Measurements from ENCODE around the gene SLC9A9. TPM values are rescaled to one million over a fixed set of nuclear protein-coding genes. Genes with fewer than 3 reads are reported as not detected.

SLC9A9 gene
- total and polyA plus RNA-seq, 2 donors (not counting 1 experiment from before 2014, with no cell fraction given), result 14.3 to 74.0 TPM

DNA sequence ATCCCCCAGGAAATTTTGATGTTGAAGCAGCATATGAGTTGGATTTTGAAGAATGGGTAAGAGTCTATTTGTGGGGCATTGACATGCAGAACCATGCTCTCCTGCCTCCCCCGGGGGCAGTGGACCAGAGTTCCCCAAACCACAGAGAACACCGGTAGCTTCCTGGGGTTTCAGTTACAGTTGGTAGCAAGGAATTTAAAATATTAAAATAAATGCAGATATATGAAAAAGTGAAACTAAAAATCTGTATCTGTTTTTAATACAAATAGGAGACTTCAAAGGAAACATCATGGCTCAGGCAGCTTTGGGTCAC lies 37.4 kb downstream of the SLC9A9 start:
- no peak overlapping the region for H3K27ac ChIP-seq (ENCODE audit: insufficient read depth, low read length)
- no peaks in the 10 kb centered on the region for H3K27me3 ChIP-seq (ENCODE audit: control insufficient read depth, insufficient read depth, low read length)
- H3K4me2 ChIP-seq (ENCODE audit: extremely low read depth, insufficient read depth, low read length), result no peak overlapping the region
- no peaks in the 10 kb centered on the region for H3K9me3 ChIP-seq (ENCODE audit: control insufficient read depth, insufficient read depth, low read depth, low read length)
- H3K36me3 ChIP-seq (ENCODE audit: control insufficient read depth, insufficient read depth, low read length), result no peaks in the 10 kb centered on the region
- DNase-seq (ENCODE audit: low read depth in 2 of 2), result no peak
- H2AFZ ChIP-seq (ENCODE audit: low read length), result no peak overlapping the region
- no peak overlapping the region for H3K4me3 ChIP-seq (replicated peaks in 1 of 4; ENCODE audit: control extremely low read depth in 1 of 4, insufficient read depth in 1 of 4, low read depth in 3 of 4, low read length in 4 of 4)
- H4K20me1 ChIP-seq (ENCODE audit: control insufficient read depth, extremely low read depth, insufficient read depth, low read length), result no peaks in the 10 kb centered on the region
- TF ChIP-seq, protein P1, sequence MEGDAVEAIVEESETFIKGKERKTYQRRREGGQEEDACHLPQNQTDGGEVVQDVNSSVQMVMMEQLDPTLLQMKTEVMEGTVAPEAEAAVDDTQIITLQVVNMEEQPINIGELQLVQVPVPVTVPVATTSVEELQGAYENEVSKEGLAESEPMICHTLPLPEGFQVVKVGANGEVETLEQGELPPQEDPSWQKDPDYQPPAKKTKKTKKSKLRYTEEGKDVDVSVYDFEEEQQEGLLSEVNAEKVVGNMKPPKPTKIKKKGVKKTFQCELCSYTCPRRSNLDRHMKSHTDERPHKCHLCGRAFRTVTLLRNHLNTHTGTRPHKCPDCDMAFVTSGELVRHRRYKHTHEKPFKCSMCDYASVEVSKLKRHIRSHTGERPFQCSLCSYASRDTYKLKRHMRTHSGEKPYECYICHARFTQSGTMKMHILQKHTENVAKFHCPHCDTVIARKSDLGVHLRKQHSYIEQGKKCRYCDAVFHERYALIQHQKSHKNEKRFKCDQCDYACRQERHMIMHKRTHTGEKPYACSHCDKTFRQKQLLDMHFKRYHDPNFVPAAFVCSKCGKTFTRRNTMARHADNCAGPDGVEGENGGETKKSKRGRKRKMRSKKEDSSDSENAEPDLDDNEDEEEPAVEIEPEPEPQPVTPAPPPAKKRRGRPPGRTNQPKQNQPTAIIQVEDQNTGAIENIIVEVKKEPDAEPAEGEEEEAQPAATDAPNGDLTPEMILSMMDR (conservative IDR thresholded peaks at IDR 0.05 in 1 of 2, IDR thresholded peaks at IDR 0.05 in 1 of 2; ENCODE audit: low read depth in 1 of 2, low read length in 2 of 2), result no peak
- TF ChIP-seq EZH2 (IDR thresholded peaks at IDR 0.05; ENCODE audit: low read length, missing control alignments), result no peak
- no peaks in the 10 kb centered on the region for H3K79me2 ChIP-seq (ENCODE audit: control insufficient read depth, insufficient read depth, low read length)
- peaks cover 18% of the 10 kb centered on the region for H3K4me1 ChIP-seq (ENCODE audit: control insufficient read depth, extremely low read depth, insufficient read depth, low read length)
- no peak overlapping the region for H3K9ac ChIP-seq (ENCODE audit: insufficient read depth, low read length)

DNA sequence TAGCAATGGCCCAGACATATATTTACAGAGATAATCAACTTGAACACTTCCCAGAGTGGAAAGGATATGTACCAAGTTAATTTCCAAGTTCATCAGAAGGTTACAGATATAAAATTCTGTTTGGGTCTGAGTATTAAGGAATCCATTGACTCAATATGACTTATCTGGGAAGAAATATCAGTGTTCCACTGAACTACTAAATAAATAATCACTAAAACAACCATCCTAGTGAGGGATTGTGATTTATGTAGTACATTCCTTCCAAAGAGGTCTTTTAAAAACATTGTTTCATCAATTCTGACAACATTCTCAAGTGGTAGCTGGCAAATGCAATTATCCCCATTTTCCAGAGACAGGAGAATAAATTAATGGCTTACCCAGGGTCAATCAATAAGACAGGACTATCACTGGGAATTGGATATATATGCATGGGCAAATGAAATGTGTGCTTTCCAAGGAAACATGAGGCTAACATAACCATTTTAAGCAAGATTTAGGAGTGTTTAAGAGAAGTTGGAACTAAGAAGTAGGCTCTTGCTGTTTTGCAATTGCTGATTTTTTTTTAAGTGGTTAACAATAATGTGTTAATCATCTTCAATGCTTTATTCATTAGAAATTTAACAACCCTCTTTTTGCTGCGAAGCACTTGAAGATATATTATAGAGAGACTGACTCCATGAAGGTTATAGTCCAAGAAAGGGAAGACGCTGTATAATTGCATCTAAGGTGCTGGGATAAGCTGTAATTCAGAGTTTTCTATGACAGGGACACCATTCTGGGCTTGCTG lies 37.9 kb downstream of the SLC9A9 start:
- Histone ChIP-seq H3K4me1 (ENCODE audit: control insufficient read depth, extremely low read depth, insufficient read depth, low read length) (peaks cover 18% of the 10 kb centered on the region), H3K79me2 (ENCODE audit: control insufficient read depth, insufficient read depth, low read length) (no peaks in the 10 kb centered on the region), H3K4me2 (ENCODE audit: extremely low read depth, insufficient read depth, low read length) (no peak overlapping the region), H3K27me3 (ENCODE audit: control insufficient read depth, insufficient read depth, low read length) (no peaks in the 10 kb centered on the region), H4K20me1 (ENCODE audit: control insufficient read depth, extremely low read depth, insufficient read depth, low read length) (no peaks in the 10 kb centered on the region), H3K9me3 (ENCODE audit: control insufficient read depth, insufficient read depth, low read depth, low read length) (no peaks in the 10 kb centered on the region), H3K4me3 (replicated peaks in 1 of 4; ENCODE audit: control extremely low read depth in 1 of 4, insufficient read depth in 1 of 4, low read depth in 3 of 4, low read length in 4 of 4) (no peak overlapping the region), H3K9ac (ENCODE audit: insufficient read depth, low read length) (no peak overlapping the region), H3K36me3 (ENCODE audit: control insufficient read depth, insufficient read depth, low read length) (no peaks in the 10 kb centered on the region), H3K27ac (ENCODE audit: insufficient read depth, low read length) (no peak overlapping the region), H2AFZ (ENCODE audit: low read length) (no peak overlapping the region)
- TF ChIP-seq, protein P1 (conservative IDR thresholded peaks at IDR 0.05 in 1 of 2, IDR thresholded peaks at IDR 0.05 in 1 of 2; ENCODE audit: low read depth in 1 of 2, low read length in 2 of 2), result no peak
- TF ChIP-seq EZH2 (IDR thresholded peaks at IDR 0.05; ENCODE audit: low read length, missing control alignments), result no peak
- DNase-seq (ENCODE audit: low read depth in 2 of 2), result no peak

DNA sequence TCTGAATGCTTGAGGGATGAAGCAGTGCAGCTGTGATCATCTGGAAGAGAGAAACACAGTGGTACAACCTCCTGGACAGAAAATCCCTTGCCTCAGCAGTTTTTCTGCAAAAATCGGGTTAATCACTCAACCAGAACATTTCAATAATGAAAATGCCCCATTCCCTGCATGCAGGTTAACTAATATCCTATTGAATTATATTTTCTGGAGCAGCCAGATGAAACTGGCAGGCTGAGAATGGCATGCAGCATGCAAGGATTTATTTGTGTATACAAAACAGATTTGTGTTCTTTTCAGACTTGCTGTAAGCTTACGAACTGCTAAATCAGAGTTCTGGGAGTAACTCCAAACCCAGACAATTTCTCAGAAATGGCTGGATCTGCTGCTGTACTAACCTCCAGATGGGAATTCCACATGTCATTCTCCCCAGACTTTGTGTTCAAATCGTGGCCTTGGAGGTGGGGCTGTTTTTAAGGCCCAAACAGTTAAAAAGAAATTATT lies 39.1 kb downstream of the SLC9A9 start:
- Histone ChIP-seq H2AFZ (ENCODE audit: low read length) (peak overlapping the region; percentile 36), H3K9ac (ENCODE audit: insufficient read depth, low read length) (no peak overlapping the region), H3K79me2 (ENCODE audit: control insufficient read depth, insufficient read depth, low read length) (no peaks in the 10 kb centered on the region), H3K27ac (ENCODE audit: insufficient read depth, low read length) (peak overlapping the region; percentile 31), H3K27me3 (ENCODE audit: control insufficient read depth, insufficient read depth, low read length) (no peaks in the 10 kb centered on the region), H3K4me1 (ENCODE audit: control insufficient read depth, extremely low read depth, insufficient read depth, low read length) (peaks cover 13% of the 10 kb centered on the region), H4K20me1 (ENCODE audit: control insufficient read depth, extremely low read depth, insufficient read depth, low read length) (no peaks in the 10 kb centered on the region), H3K4me3 (replicated peaks in 1 of 4; ENCODE audit: control extremely low read depth in 1 of 4, insufficient read depth in 1 of 4, low read depth in 3 of 4, low read length in 4 of 4) (peak overlapping the region in 1 of 4 experiments; percentile 5), H3K36me3 (ENCODE audit: control insufficient read depth, insufficient read depth, low read length) (no peaks in the 10 kb centered on the region), H3K9me3 (ENCODE audit: control insufficient read depth, insufficient read depth, low read depth, low read length) (no peaks in the 10 kb centered on the region), H3K4me2 (ENCODE audit: extremely low read depth, insufficient read depth, low read length) (peak overlapping the region; percentile 21)
- DNase-seq (ENCODE audit: low read depth in 2 of 2), result peak; percentile 37 to 94
- TF ChIP-seq, protein P1 (conservative IDR thresholded peaks at IDR 0.05 in 1 of 2, IDR thresholded peaks at IDR 0.05 in 1 of 2; ENCODE audit: low read depth in 1 of 2, low read length in 2 of 2), result no peak
- TF ChIP-seq EZH2 (IDR thresholded peaks at IDR 0.05; ENCODE audit: low read length, missing control alignments), result no peak

Measured in fibroblast of lung (primary cell).